ENCODE results near the gene DHRS11.

GRCh38 chr17:36631022-36631421 lies 39.3 kb downstream of the DHRS11 start:
- TF ChIP-seq YY1 (IDR thresholded peaks at IDR 0.05; ENCODE audit: insufficient read depth, insufficient read length) (no peak), ZNF274 (IDR thresholded peaks at IDR 0.05; ENCODE audit: low read depth, low read length) (no peak), SUZ12 (IDR thresholded peaks at IDR 0.05; ENCODE audit: extremely low read depth, insufficient read depth, insufficient read length) (no peak)
